22Rv1 (cell line): Measurements from ENCODE around the gene FADS2.

Experiments used
- CTCF ChIP-seq: fragments of 450-650 bp; IDR thresholded peaks from 2 replicates; pipeline ENCODE4 v1.5.1; 2017; ENCODE audit warnings: mild to moderate bottlenecking
- ZFX ChIP-seq: fragments of 450-650 bp; IDR thresholded peaks from 2 replicates; pipeline ENCODE4 v1.6.1; 2017; ENCODE audit warnings: antibody characterized with exemption, borderline replicate concordance

GRCh38 chr11:61785837-61786402 is 42.2 kb upstream of the FADS2 start:
- no peak for TF ChIP-seq CTCF
- TF ChIP-seq ZFX, result no peak
